Measurements from ENCODE around the gene GRIA1. TPM values are rescaled to one million over a fixed set of nuclear protein-coding genes. Genes with fewer than 3 reads are reported as not detected.

GRIA1 gene
- total RNA-seq, 1 experiment from 2014 or later: 0.81 TPM

- peaks cover 7% of the 10 kb centered on the region; the same call in 1 of the 2 replicates for H3K9me3 Mint-ChIP-seq
- H3K36me3 Mint-ChIP-seq: no peaks in the 10 kb centered on the region
- ATAC-seq (peak; percentile 75), DNase-seq (ENCODE audit: low spot score) (no peak)
- H3K27me3 Mint-ChIP-seq (ENCODE audit: low read depth): no peaks in the 10 kb centered on the region
- POLR2A ChIA-PET: interaction anchor here (0.6 kb wide), 1 partner anchor 1498 kb away, joined by 3 read pairs; no protein-coding TSS in a partner anchor
- H3K4me1 Mint-ChIP-seq: peaks cover 5% of the 10 kb centered on the region
- CTCF ChIA-PET: interaction anchor here (0.7 to 1.6 kb wide), 6 partner anchors 27 to 266 kb away, joined by 3 to 9 read pairs (median 4); partner anchors contain the start of gene GRIA1
- TF ChIP-seq NR2C2 (CRISPR knock-in tag; IDR thresholded peaks at IDR 0.05): no peak
- TF ChIP-seq ZNF232 (CRISPR knock-in tag; IDR thresholded peaks at IDR 0.05): no peak
- TF ChIP-seq IRF2 (CRISPR knock-in tag; IDR thresholded peaks at IDR 0.05; ENCODE audit: borderline replicate concordance, low read depth): no peak
- TF ChIP-seq E2F5 (CRISPR knock-in tag; IDR thresholded peaks at IDR 0.05): no peak
- TF ChIP-seq NFE2L1 (CRISPR knock-in tag; IDR thresholded peaks at IDR 0.05): no peak
- TF ChIP-seq TP53 (CRISPR knock-in tag; IDR thresholded peaks at IDR 0.05): no peak
- no peak for TF ChIP-seq RELA (CRISPR knock-in tag; IDR thresholded peaks at IDR 0.05; ENCODE audit: borderline replicate concordance)
- no peak overlapping the region for H3K27ac Mint-ChIP-seq
- no peak overlapping the region for H3K4me3 Mint-ChIP-seq
These were observed 266.1 kb downstream of the GRIA1 start for GRCh38 chr5:153756540-153756939.

DNA sequence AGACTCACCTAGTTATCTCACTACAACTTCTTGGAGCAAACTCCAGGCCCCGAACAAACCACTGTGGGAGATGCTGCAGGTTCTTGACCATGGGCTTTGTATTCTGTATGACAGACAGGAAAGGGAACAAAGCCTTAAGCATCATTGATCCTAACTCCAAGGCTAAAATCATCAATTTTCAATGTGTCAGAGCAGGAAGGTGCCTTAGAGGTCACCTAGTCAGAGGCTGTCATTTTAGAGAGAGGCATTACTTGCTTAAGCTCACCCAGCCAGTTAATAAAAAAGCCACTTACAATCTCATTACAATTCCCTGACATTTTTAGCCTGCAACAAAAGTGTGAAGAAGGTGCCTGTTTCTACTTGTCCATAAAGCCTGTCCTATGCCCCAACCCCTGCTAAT, 275.5 kb downstream of the GRIA1 start:
- H3K4me1 Mint-ChIP-seq: peaks cover 11% of the 10 kb centered on the region
- CTCF ChIA-PET: no interaction called here
- H3K4me3 Mint-ChIP-seq: no peak overlapping the region
- H3K27me3 Mint-ChIP-seq (ENCODE audit: low read depth): no peaks in the 10 kb centered on the region
- no peak for ATAC-seq
- H3K27ac Mint-ChIP-seq: no peak overlapping the region
- POLR2A ChIA-PET: no interaction called here
- no peaks in the 10 kb centered on the region for H3K36me3 Mint-ChIP-seq
- peaks cover 6% of the 10 kb centered on the region; the same call in 1 of the 2 replicates for H3K9me3 Mint-ChIP-seq
- no peak for DNase-seq (ENCODE audit: low spot score)
- no peak for TF ChIP-seq USF2 (CRISPR knock-in tag; IDR thresholded peaks at IDR 0.05)
- TF ChIP-seq GTF2I (CRISPR knock-in tag; conservative IDR thresholded peaks at IDR 0.05): no peak
- no peak for TF ChIP-seq IRF2 (CRISPR knock-in tag; IDR thresholded peaks at IDR 0.05; ENCODE audit: borderline replicate concordance, low read depth)
- TF ChIP-seq SOX15 (CRISPR knock-in tag; IDR thresholded peaks at IDR 0.05): no peak
- TF ChIP-seq, protein P1, sequence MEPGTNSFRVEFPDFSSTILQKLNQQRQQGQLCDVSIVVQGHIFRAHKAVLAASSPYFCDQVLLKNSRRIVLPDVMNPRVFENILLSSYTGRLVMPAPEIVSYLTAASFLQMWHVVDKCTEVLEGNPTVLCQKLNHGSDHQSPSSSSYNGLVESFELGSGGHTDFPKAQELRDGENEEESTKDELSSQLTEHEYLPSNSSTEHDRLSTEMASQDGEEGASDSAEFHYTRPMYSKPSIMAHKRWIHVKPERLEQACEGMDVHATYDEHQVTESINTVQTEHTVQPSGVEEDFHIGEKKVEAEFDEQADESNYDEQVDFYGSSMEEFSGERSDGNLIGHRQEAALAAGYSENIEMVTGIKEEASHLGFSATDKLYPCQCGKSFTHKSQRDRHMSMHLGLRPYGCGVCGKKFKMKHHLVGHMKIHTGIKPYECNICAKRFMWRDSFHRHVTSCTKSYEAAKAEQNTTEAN (CRISPR knock-in tag; IDR thresholded peaks at IDR 0.05): no peak
- no peak for TF ChIP-seq AR (CRISPR knock-in tag; IDR thresholded peaks at IDR 0.05)
- no peak for TF ChIP-seq ZNF416 (CRISPR knock-in tag; IDR thresholded peaks at IDR 0.05)

- ATAC-seq: no peak
- Mint-ChIP-seq H3K27ac (no peak overlapping the region), H3K36me3 (no peaks in the 10 kb centered on the region), H3K9me3 (no peaks in the 10 kb centered on the region), H3K4me1 (peaks cover 11% of the 10 kb centered on the region), H3K27me3 (ENCODE audit: low read depth) (no peaks in the 10 kb centered on the region), H3K4me3 (no peak overlapping the region)
- no peak for DNase-seq (ENCODE audit: low spot score)
- POLR2A ChIA-PET: no interaction called here
- CTCF ChIA-PET: no interaction called here
- TF ChIP-seq FOXJ3 (CRISPR knock-in tag; IDR thresholded peaks at IDR 0.05; ENCODE audit: borderline replicate concordance): no peak
- TF ChIP-seq CBFB (CRISPR knock-in tag; IDR thresholded peaks at IDR 0.05; ENCODE audit: low read depth): no peak
- TF ChIP-seq ZNF281 (CRISPR knock-in tag; IDR thresholded peaks at IDR 0.05): no peak
- TF ChIP-seq, protein P2, sequence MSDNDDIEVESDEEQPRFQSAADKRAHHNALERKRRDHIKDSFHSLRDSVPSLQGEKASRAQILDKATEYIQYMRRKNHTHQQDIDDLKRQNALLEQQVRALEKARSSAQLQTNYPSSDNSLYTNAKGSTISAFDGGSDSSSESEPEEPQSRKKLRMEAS (CRISPR knock-in tag; IDR thresholded peaks at IDR 0.05): no peak
- TF ChIP-seq, protein P3, sequence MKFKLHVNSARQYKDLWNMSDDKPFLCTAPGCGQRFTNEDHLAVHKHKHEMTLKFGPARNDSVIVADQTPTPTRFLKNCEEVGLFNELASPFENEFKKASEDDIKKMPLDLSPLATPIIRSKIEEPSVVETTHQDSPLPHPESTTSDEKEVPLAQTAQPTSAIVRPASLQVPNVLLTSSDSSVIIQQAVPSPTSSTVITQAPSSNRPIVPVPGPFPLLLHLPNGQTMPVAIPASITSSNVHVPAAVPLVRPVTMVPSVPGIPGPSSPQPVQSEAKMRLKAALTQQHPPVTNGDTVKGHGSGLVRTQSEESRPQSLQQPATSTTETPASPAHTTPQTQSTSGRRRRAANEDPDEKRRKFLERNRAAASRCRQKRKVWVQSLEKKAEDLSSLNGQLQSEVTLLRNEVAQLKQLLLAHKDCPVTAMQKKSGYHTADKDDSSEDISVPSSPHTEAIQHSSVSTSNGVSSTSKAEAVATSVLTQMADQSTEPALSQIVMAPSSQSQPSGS (CRISPR knock-in tag; IDR thresholded peaks at IDR 0.05; ENCODE audit: borderline replicate concordance, low read depth): no peak
- no peak for TF ChIP-seq FOXP1 (CRISPR knock-in tag; IDR thresholded peaks at IDR 0.05; ENCODE audit: borderline replicate concordance)
- no peak for TF ChIP-seq HMGA2 (CRISPR knock-in tag; IDR thresholded peaks at IDR 0.05)
These were observed 277.0 kb downstream of the GRIA1 start for GRCh38 chr5:153767221-153768188.

Data from WTC11 (cell line).